K562 (cell line): Measurements from ENCODE around the gene PRCP. TPM values are rescaled to one million over a fixed set of nuclear protein-coding genes. Genes with fewer than 3 reads are reported as not detected.

Experiments used
- BRF1 ChIP-seq: IDR thresholded peaks from 3 replicates; pipeline ENCODE4 v1.6.1; 2011; ENCODE audit warnings: borderline replicate concordance, mild to moderate bottlenecking; ENCODE audit not compliant: insufficient read length; ENCODE audit errors: extremely low read depth
- CHD4 ChIP-seq: fragments of 200-600 bp; sonication (generic); IDR thresholded peaks from 3 replicates; pipeline ENCODE4 v1.6.1; 2012; ENCODE audit warnings: low read depth, mild to moderate bottlenecking, mixed read lengths, low read length, inconsistent platforms; ENCODE audit not compliant: insufficient read depth, insufficient replicate concordance, poor library complexity, severe bottlenecking
- ETV5 ChIP-seq: sonication (generic); formaldehyde crosslinking; IDR thresholded peaks from 2 replicates; pipeline ENCODE4 v1.4.0; 2020; ENCODE audit warnings: low read depth, mild to moderate bottlenecking, missing genetic modification reagents
- FOXK2 ChIP-seq, 2 experiments: fragments of 450-650 bp; IDR thresholded peaks in 1 of 2; conservative IDR thresholded peaks in 1 of 2; 2 replicates each; pipeline ENCODE4 v1.6.1; 2016; ENCODE audit warnings: low read depth in 2 of 2, mild to moderate bottlenecking in 1 of 2
- FUS ChIP-seq: fragments of 200-400 bp; formaldehyde crosslinking; optimal IDR thresholded peaks from 2 replicates; pipeline ENCODE3; 2017; ENCODE audit warnings: low read depth, low read length
- GABPA ChIP-seq: fragments of 200-800 bp; sonication (Bioruptor generic); conservative IDR thresholded peaks from 2 replicates; pipeline ENCODE4 v1.6.1; 2016; ENCODE audit warnings: low read depth, missing genetic modification characterization, missing compliant biosample characterization
- GMEB1 ChIP-seq: fragments of 250-450 bp; sonication (Bioruptor Pico); IDR thresholded peaks from 2 replicates; pipeline ENCODE4 v1.4.0; 2020; ENCODE audit warnings: mild to moderate bottlenecking
- KDM1A ChIP-seq, 2 experiments: fragments of 450-650 bp; IDR thresholded peaks; 2 replicates each; pipeline ENCODE4 v1.6.1; 2016; ENCODE audit warnings: mild to moderate bottlenecking in 2 of 2
- MNT ChIP-seq, 2 experiments: fragments of 450-650 bp; conservative IDR thresholded peaks; 2 replicates each; pipeline ENCODE4 v1.6.1; 2017; ENCODE audit warnings: mild to moderate bottlenecking in 2 of 2, moderate library complexity in 2 of 2
- MYBL2 ChIP-seq, 2 experiments: fragments of 450-650 bp in 1 of 2; sonication (generic) in 1 of 2; formaldehyde crosslinking in 1 of 2; IDR thresholded peaks; 2 replicates each; pipeline versions ENCODE4 v1.6.1 to v1.8.1; 2017 to 2022; ENCODE audit warnings: borderline replicate concordance in 1 of 2, inconsistent platforms in 1 of 2, low read depth in 1 of 2, mild to moderate bottlenecking in 1 of 2, missing genetic modification reagents in 1 of 2, moderate library complexity in 1 of 2
- POU5F1 ChIP-seq: fragments of 150-350 bp; IDR thresholded peaks from 2 replicates; pipeline ENCODE4 v1.6.1; 2014; ENCODE audit warnings: borderline replicate concordance, low read length, low read depth, mild to moderate bottlenecking; ENCODE audit not compliant: partially characterized antibody
- RAD51 ChIP-seq: fragments of 450-650 bp; IDR thresholded peaks from 2 replicates; pipeline ENCODE4 v1.7.1; 2016; ENCODE audit warnings: low read depth, mild to moderate bottlenecking, borderline replicate concordance
- SRSF7 ChIP-seq: fragments of 200-400 bp; formaldehyde crosslinking; optimal IDR thresholded peaks from 2 replicates; pipeline ENCODE3; 2017; ENCODE audit warnings: mild to moderate bottlenecking, low read depth, low read length
- ZNF212 ChIP-seq: fragments of 450-650 bp; formaldehyde crosslinking; IDR thresholded peaks from 2 replicates; pipeline ENCODE4 v1.4.0; 2020; ENCODE audit warnings: mild to moderate bottlenecking
- ZNF274 ChIP-seq: IDR thresholded peaks from 2 replicates; pipeline ENCODE4 v1.6.1; 2011; ENCODE audit warnings: low read depth, mild to moderate bottlenecking, low read length, moderate library complexity, borderline replicate concordance
- ZNF609 ChIP-seq: sonication (generic); formaldehyde crosslinking; IDR thresholded peaks from 2 replicates; pipeline ENCODE4 v1.8.1; 2023; ENCODE audit warnings: missing genetic modification reagents, mild to moderate bottlenecking, borderline replicate concordance
- polyA plus RNA-seq, 8 experiments: library from polyadenylated mRNA; depleted of rRNA in 4 of 8; stranded (reverse) in 5 of 8; unstranded in 3 of 8; fragments of >200 nt; fragmentation: Nextera tagmentation in 2 of 8; fragmentation: Illumina TruSeq in 1 of 8; extraction: Ambion mirVana in 2 of 8; extraction: Trizol in 1 of 8; gene quantifications; 2 replicates each; pipeline versions ENCODE4 v1.2.1 to v1.2.3, GENCODE V29; 2011 to 2014; ENCODE audit warnings: inconsistent platforms in 1 of 8, missing spikeins in 1 of 8
- total RNA-seq, 7 experiments: library from RNA; depleted of rRNA in 6 of 7; stranded (reverse); fragments of >200 nt in 6 of 7; fragmentation: Illumina TruSeq in 2 of 7; extraction: Trizol in 2 of 7; gene quantifications; 2 replicates each; pipeline versions ENCODE4 v1.2.1 to v1.2.3, GENCODE V29; 2011 to 2021; ENCODE audit warnings: low replicate concordance in 1 of 7

PRCP gene
- total and polyA plus RNA-seq, 9 of the 15 experiments (the other 6 are each of a cell fraction or from before 2014, with no cell fraction given), result 9.5 to 43.1 (median 23.2) TPM

GRCh38 chr11:82901165-82901921 is 1.1 kb upstream of the PRCP start, which contains the start of gene DDIAS (continued):
- TF ChIP-seq MYBL2 (IDR thresholded peaks at IDR 0.05; ENCODE audit: low read depth), result no peak
- no peak for TF ChIP-seq MYBL2 (CRISPR knock-in tag; IDR thresholded peaks at IDR 0.05; ENCODE audit: borderline replicate concordance)
- no peak for TF ChIP-seq ZNF609
- TF ChIP-seq ZNF212 (CRISPR knock-in tag), result no peak
- TF ChIP-seq FUS, result no peak
- TF ChIP-seq POU5F1, result no peak
- peak; percentile 95 for TF ChIP-seq GABPA
- no peak for TF ChIP-seq RAD51
- TF ChIP-seq SRSF7, result no peak
- no peak for TF ChIP-seq ZNF274
- TF ChIP-seq CHD4, result no peak
- TF ChIP-seq ETV5, result peak; percentile 76
- no peak; a peak in 1 of 4 replicates for TF ChIP-seq KDM1A (IDR thresholded peaks at IDR 0.05)
- TF ChIP-seq BRF1, result no peak
- peak; percentile 46; the same call in 1 of the 2 replicates for TF ChIP-seq GMEB1 (CRISPR knock-in tag)
- peak; percentile 84 to 96 for TF ChIP-seq MNT (conservative IDR thresholded peaks at IDR 0.05)
- TF ChIP-seq FOXK2 (conservative IDR thresholded peaks at IDR 0.05 in 1 of 2, IDR thresholded peaks at IDR 0.05 in 1 of 2; ENCODE audit: low read depth in 2 of 2), result peak in 1 of 2 experiments; percentile 99; a peak in 2 of 4 replicates
